ENCODE data around the gene CYSRT1.

DNA sequence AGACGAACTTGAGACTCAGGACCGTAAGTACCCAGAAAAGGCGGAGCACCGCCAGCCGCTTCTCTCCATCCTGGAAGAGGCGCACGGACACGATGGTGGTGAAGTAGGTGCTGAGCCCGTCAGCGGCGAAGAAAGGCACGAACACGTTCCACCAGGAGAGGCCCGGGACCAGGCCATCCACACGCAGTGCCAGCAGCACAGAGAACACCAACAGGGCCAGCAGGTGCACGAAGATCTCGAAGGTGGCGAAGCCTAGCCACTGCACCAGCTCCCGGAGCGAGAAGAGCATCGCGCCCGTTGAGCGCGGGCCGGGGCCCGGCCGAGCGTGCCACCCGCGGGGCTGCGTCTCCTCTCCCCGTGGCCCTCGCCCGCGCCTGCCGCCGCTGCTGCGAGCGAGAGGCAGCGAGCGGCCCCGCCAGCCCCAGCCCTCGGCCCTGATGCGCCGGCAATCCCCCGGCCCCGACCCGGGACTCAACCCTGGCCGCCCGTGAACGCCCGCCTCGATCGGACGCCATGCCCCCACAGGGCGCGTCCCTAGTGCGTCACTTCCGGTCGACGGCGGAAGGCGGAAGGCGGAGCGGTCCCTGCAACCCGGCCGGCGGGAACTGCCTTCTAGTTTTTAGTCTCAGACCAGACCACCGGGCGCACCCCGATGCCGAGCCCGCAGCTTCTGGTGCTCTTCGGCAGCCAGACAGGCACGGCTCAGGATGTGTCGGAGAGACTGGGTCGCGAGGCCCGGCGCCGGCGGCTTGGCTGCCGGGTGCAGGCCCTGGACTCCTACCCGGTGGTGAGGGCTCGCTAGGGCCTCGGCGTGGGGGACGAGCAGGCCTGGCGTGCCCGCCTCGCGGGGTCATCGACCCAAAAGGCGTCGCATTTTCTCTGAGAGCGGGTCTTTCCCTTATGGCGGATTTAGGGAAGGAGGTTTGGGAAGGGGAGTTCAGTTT, 19.6 kb upstream of the CYSRT1 start, which contains the start of the genes NDOR1 and TMEM203:
- TF ChIP-seq, protein P1, sequence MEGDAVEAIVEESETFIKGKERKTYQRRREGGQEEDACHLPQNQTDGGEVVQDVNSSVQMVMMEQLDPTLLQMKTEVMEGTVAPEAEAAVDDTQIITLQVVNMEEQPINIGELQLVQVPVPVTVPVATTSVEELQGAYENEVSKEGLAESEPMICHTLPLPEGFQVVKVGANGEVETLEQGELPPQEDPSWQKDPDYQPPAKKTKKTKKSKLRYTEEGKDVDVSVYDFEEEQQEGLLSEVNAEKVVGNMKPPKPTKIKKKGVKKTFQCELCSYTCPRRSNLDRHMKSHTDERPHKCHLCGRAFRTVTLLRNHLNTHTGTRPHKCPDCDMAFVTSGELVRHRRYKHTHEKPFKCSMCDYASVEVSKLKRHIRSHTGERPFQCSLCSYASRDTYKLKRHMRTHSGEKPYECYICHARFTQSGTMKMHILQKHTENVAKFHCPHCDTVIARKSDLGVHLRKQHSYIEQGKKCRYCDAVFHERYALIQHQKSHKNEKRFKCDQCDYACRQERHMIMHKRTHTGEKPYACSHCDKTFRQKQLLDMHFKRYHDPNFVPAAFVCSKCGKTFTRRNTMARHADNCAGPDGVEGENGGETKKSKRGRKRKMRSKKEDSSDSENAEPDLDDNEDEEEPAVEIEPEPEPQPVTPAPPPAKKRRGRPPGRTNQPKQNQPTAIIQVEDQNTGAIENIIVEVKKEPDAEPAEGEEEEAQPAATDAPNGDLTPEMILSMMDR (IDR thresholded peaks at IDR 0.05; ENCODE audit: insufficient read depth, low read depth, low read length), result no peak
- no peak for TF ChIP-seq EZH2 (IDR thresholded peaks at IDR 0.05; ENCODE audit: insufficient read depth, low read length)
